K562 (cell line): ENCODE data around the gene PRKAA1. TPM values are rescaled to one million over a fixed set of nuclear protein-coding genes. Genes with fewer than 3 reads are reported as not detected.

Experiments used
- CTBP1 ChIP-seq: fragments of 450-650 bp; IDR thresholded peaks from 2 replicates; pipeline ENCODE4 v1.6.1; 2016; ENCODE audit warnings: borderline replicate concordance
- ETV5 ChIP-seq: sonication (generic); formaldehyde crosslinking; IDR thresholded peaks from 2 replicates; pipeline ENCODE4 v1.4.0; 2020; ENCODE audit warnings: low read depth, mild to moderate bottlenecking, missing genetic modification reagents
- FOXP1 ChIP-seq: sonication (generic); formaldehyde crosslinking; IDR thresholded peaks from 2 replicates; pipeline ENCODE4 v1.8.0; 2022; ENCODE audit warnings: mild to moderate bottlenecking, missing genetic modification reagents
- HES1 ChIP-seq: fragments of 450-650 bp; IDR thresholded peaks from 2 replicates; pipeline ENCODE4 v1.6.1; 2016; ENCODE audit warnings: low read depth, mild to moderate bottlenecking, moderate library complexity
- L3MBTL2 ChIP-seq: fragments of 450-650 bp; IDR thresholded peaks from 2 replicates; pipeline ENCODE4 v1.6.1; 2016; ENCODE audit warnings: mild to moderate bottlenecking, moderate library complexity
- MCM7 ChIP-seq, 2 experiments: fragments of 450-650 bp; IDR thresholded peaks; 2 replicates each; pipeline ENCODE4 v1.6.1; 2016 to 2018
- NCOA4 ChIP-seq: fragments of 450-650 bp; IDR thresholded peaks from 2 replicates; pipeline ENCODE4 v1.6.1; 2018; ENCODE audit warnings: mild to moderate bottlenecking; ENCODE audit not compliant: partially characterized antibody
- NFYB ChIP-seq: IDR thresholded peaks from 2 replicates; pipeline ENCODE4 v1.6.1; 2011; ENCODE audit warnings: mild to moderate bottlenecking, moderate library complexity; ENCODE audit not compliant: insufficient read length; ENCODE audit errors: extremely low read depth
- PRPF4 ChIP-seq: fragments of 200-400 bp; formaldehyde crosslinking; IDR thresholded peaks from one replicate; pipeline ENCODE4 v1.6.1; 2017; ENCODE audit warnings: low read length, low read depth, mild to moderate bottlenecking; ENCODE audit not compliant: insufficient read depth, poor library complexity, severe bottlenecking
- SMARCC2 ChIP-seq: fragments of 450-650 bp; IDR thresholded peaks from 2 replicates; pipeline ENCODE4 v1.6.1; 2017; ENCODE audit warnings: antibody characterized with exemption, moderate library complexity, mild to moderate bottlenecking, low read depth
- TAF9B ChIP-seq: fragments of 450-650 bp; IDR thresholded peaks from 2 replicates; pipeline ENCODE4 v1.6.1; 2018; ENCODE audit warnings: mild to moderate bottlenecking; ENCODE audit not compliant: partially characterized antibody
- TBP ChIP-seq: optimal IDR thresholded peaks from 2 replicates; pipeline ENCODE3; 2011; ENCODE audit warnings: low read depth, low read length, improper control_type of control experiment
- TCF15 ChIP-seq: fragments of 250-450 bp; sonication (Bioruptor Pico); IDR thresholded peaks from 2 replicates; pipeline ENCODE4 v1.8.0; 2022; ENCODE audit warnings: moderate library complexity, mild to moderate bottlenecking, inconsistent platforms
- TCF7L2 ChIP-seq: fragments of 150-350 bp; IDR thresholded peaks from 2 replicates; pipeline ENCODE4 v1.6.1; 2016; ENCODE audit warnings: low read depth, mild to moderate bottlenecking, low read length, moderate library complexity
- USF1 ChIP-seq: sonication (generic); formaldehyde crosslinking; IDR thresholded peaks from 2 replicates; pipeline ENCODE4 v1.9.0; 2022; ENCODE audit warnings: mild to moderate bottlenecking, missing genetic modification reagents
- ZBTB1 ChIP-seq: sonication (generic); formaldehyde crosslinking; IDR thresholded peaks from 2 replicates; pipeline ENCODE4 v1.8.1; 2023; ENCODE audit warnings: missing genetic modification reagents, low read depth, mild to moderate bottlenecking, borderline replicate concordance
- ZNF696 ChIP-seq: fragments of 250-450 bp; sonication (Bioruptor Pico); conservative IDR thresholded peaks from 2 replicates; pipeline ENCODE4 v1.4.0; 2020; ENCODE audit warnings: mild to moderate bottlenecking, moderate library complexity
- ZNF785 ChIP-seq: fragments of 250-450 bp; sonication (Bioruptor Pico); IDR thresholded peaks from 2 replicates; pipeline ENCODE4 v1.4.0; 2020; ENCODE audit warnings: mild to moderate bottlenecking
- ZZZ3 ChIP-seq: fragments of 450-650 bp; IDR thresholded peaks from 2 replicates; pipeline ENCODE4 v1.6.1; 2016; ENCODE audit warnings: antibody characterized with exemption, mild to moderate bottlenecking, moderate library complexity
- polyA plus RNA-seq, 8 experiments: library from polyadenylated mRNA; depleted of rRNA in 4 of 8; stranded (reverse) in 5 of 8; unstranded in 3 of 8; fragments of >200 nt; fragmentation: Nextera tagmentation in 2 of 8; fragmentation: Illumina TruSeq in 1 of 8; extraction: Ambion mirVana in 2 of 8; extraction: Trizol in 1 of 8; gene quantifications; 2 replicates each; pipeline versions ENCODE4 v1.2.1 to v1.2.3, GENCODE V29; 2011 to 2014; ENCODE audit warnings: inconsistent platforms in 1 of 8, missing spikeins in 1 of 8
- total RNA-seq, 7 experiments: library from RNA; depleted of rRNA in 6 of 7; stranded (reverse); fragments of >200 nt in 6 of 7; fragmentation: Illumina TruSeq in 2 of 7; extraction: Trizol in 2 of 7; gene quantifications; 2 replicates each; pipeline versions ENCODE4 v1.2.1 to v1.2.3, GENCODE V29; 2011 to 2021; ENCODE audit warnings: low replicate concordance in 1 of 7
- TF ChIP-seq, protein P1 (sequence below): fragments of 250-450 bp; sonication (Bioruptor Pico); IDR thresholded peaks from 2 replicates; pipeline ENCODE4 v1.8.0; 2021; ENCODE audit warnings: moderate library complexity, mild to moderate bottlenecking, inconsistent platforms
- TF ChIP-seq, protein P2 (sequence below): fragments of 250-450 bp; sonication (Bioruptor Pico); IDR thresholded peaks from 2 replicates; pipeline ENCODE4 v1.6.1; 2021; ENCODE audit warnings: mild to moderate bottlenecking
- TF ChIP-seq, protein P3 (sequence below): conservative IDR thresholded peaks from 2 replicates; pipeline ENCODE4 v1.6.1; 2011; ENCODE audit warnings: low read depth, mild to moderate bottlenecking, low read length; ENCODE audit not compliant: control insufficient read depth

PRKAA1 gene
- total and polyA plus RNA-seq, 9 of the 15 experiments (the other 6 are each of a cell fraction or from before 2014, with no cell fraction given): 24.5 to 84.0 (median 51.4) TPM

GRCh38 chr5:40755407-40756365 is 42.5 kb downstream of the PRKAA1 start, which contains the start of gene TTC33 (continued):
- TF ChIP-seq, protein P1, sequence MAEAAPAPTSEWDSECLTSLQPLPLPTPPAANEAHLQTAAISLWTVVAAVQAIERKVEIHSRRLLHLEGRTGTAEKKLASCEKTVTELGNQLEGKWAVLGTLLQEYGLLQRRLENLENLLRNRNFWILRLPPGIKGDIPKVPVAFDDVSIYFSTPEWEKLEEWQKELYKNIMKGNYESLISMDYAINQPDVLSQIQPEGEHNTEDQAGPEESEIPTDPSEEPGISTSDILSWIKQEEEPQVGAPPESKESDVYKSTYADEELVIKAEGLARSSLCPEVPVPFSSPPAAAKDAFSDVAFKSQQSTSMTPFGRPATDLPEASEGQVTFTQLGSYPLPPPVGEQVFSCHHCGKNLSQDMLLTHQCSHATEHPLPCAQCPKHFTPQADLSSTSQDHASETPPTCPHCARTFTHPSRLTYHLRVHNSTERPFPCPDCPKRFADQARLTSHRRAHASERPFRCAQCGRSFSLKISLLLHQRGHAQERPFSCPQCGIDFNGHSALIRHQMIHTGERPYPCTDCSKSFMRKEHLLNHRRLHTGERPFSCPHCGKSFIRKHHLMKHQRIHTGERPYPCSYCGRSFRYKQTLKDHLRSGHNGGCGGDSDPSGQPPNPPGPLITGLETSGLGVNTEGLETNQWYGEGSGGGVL (CRISPR knock-in tag): no peak
- no peak for TF ChIP-seq MCM7 (IDR thresholded peaks at IDR 0.05)
- no peak for TF ChIP-seq ZZZ3
- no peak for TF ChIP-seq HES1
- TF ChIP-seq TBP: peak; percentile 69
- 0 out of 2 replicates have a peak, but pooled peaks have one; percentile 10 for TF ChIP-seq TCF7L2
- no peak for TF ChIP-seq ZNF785 (CRISPR knock-in tag)
- TF ChIP-seq L3MBTL2: peak; percentile 98
- TF ChIP-seq ETV5 (CRISPR knock-in tag): 0 out of 2 replicates have a peak, but pooled peaks have one; percentile 66
- no peak for TF ChIP-seq TCF15 (CRISPR knock-in tag)
- TF ChIP-seq NFYB: no peak
- peak; percentile 83; the same call in 1 of the 2 replicates for TF ChIP-seq ZBTB1 (CRISPR knock-in tag)
- TF ChIP-seq, protein P2, sequence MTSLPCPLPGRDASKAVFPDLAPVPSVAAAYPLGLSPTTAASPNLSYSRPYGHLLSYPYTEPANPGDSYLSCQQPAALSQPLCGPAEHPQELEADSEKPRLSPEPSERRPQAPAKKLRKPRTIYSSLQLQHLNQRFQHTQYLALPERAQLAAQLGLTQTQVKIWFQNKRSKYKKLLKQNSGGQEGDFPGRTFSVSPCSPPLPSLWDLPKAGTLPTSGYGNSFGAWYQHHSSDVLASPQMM (CRISPR knock-in tag): no peak
- TF ChIP-seq FOXP1 (CRISPR knock-in tag): peak; percentile 94; the same call in 1 of the 2 replicates
- TF ChIP-seq TAF9B: no peak
- TF ChIP-seq CTBP1: peak; percentile 88
- TF ChIP-seq, protein P3, sequence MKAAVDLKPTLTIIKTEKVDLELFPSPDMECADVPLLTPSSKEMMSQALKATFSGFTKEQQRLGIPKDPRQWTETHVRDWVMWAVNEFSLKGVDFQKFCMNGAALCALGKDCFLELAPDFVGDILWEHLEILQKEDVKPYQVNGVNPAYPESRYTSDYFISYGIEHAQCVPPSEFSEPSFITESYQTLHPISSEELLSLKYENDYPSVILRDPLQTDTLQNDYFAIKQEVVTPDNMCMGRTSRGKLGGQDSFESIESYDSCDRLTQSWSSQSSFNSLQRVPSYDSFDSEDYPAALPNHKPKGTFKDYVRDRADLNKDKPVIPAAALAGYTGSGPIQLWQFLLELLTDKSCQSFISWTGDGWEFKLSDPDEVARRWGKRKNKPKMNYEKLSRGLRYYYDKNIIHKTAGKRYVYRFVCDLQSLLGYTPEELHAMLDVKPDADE: peak; percentile 100
- TF ChIP-seq USF1 (CRISPR knock-in tag): peak; percentile 81
- TF ChIP-seq PRPF4: no peak
- TF ChIP-seq NCOA4: no peak
- TF ChIP-seq ZNF696 (CRISPR knock-in tag): no peak
- no peak for TF ChIP-seq SMARCC2
